HG03039 (cell line): ENCODE data around the gene GLCCI1.
"Not testable (repeated sequence)": the region's sequence is repeated elsewhere in the genome, so short reads cannot be mapped to it uniquely, and the experiment has no call there.

Experiments
- ATAC-seq: cut with Tn5 transposase; IDR thresholded peaks from one replicate; pipeline ENCODE4 v1.9.1; 2021; ENCODE audit warnings: mild to moderate bottlenecking, moderate library complexity; ENCODE audit not compliant: unreplicated experiment

GLCCI1 gene

DNA sequence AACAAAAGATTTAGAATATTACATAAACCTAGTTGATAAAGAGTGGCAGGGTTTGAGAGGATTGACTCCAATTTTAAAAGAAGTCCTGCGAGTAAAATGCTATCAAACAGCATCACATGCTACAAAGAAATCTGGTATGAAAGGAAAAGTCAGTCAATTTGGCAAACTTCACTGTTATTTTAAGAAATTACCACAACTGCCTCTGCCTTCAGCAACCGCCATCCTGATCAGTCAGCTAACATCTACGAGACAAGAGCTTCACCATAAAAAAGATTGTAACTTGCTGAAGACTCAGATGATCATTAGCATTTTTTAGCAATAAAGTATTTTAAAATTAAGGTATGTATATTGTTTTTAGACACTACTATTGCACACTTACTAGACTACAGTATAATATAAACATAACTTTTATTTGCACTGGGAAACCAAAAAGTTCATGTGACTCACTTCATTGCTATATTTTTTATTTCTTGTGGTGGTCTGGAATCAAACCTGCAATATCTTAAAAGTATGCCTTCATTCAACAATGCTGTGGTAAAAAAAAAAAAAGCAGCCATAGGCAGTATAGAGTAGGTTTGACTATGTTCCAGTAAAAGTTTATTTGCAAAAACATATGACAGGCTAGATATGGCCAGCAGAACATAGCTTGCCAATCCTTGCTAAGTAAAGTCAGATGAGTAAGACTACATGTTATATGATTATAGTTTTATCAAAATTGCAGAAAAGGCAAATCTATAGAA, 74.4 kb downstream of the GLCCI1 start:
- ATAC-seq, result no peak

DNA sequence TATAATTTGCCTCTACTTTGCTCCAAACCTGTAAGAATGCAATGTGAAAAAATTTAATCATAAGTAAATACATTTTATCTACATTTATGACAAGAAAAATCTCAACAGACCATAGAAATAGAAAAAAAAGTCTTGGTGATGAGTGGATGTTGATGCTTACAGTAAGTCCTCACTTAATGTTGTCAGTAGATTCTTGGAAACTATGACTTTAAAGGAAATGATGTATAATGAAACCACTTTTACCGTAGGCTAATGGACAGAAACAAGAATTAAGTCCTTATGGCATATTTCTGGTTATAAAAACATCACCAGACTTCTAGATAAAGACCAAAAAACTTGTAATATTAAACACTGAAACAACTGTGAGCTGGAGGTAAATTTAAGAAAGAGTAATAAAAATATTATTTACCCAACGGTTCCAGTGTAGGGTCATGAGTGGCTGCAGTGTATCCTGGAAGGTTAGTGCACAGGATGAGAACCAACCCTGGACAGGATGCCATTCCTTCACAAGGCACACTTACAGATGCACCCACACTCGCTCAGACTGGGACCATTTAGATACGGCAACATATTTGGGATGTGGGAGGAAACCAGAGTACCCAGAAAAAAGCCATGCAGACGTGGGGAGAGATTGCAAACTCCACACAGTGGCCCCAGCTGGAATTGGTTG, 76.3 kb downstream of the GLCCI1 start:
- ATAC-seq, result no peak

DNA sequence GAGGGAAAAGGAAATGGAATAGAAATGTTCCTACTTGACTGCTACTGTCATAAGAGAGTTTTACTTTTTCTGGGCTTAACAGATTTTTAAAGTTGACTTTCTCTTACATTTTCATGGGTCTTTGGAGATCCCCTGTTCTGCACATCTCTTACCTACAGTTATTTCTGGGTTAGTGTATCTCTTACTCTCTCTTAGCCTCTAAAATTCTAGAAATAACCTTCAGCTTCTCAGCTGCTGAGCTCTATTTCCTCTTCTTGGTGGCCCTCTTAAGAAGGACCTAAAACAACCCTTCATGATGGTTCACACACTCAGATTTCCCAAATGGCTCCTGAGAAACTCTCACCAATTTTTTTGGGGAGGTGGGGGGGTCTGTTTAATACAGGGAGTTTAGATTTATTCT, 79.5 kb downstream of the GLCCI1 start:
- ATAC-seq, result not testable (repeated sequence)

DNA sequence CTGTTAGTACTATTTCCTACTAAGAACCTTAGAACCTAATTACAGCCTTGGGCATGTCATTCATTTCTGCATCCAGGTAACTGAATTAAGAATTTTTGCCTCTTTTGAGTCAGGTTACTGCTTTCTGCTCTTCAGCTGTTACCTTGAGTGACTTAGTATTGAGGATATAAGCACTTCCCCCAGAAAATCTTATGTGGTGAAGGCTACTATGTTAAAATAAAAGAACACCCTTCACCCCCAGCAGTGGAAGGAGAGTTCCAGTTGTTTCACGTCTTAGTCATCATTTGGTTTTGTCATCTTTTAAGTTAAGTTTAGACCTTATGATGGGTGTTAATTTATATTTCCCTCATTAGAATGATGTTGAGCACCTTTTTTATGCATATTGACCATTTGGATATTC, 82.8 kb downstream of the GLCCI1 start:
- ATAC-seq, result no peak

DNA sequence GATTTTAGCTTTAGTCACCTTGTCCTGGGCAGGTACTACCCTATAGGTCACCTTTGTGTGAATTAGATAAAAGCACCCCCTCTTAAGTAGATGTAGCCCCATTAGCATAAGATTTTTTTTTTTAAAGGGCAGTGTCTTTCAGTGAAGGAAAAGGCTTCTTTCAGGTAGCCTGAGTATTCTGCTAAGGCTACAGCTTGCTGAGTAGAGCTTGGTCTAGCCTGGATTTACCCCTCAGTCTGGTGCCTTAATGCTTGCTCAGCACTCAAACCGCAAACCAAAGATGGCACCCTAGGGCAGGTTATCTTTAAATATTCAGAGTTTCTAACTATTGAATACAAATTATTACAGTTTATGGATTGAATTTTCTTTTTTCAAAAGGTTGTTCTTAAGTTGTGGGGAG, 83.4 kb downstream of the GLCCI1 start:
- ATAC-seq, result no peak

DNA sequence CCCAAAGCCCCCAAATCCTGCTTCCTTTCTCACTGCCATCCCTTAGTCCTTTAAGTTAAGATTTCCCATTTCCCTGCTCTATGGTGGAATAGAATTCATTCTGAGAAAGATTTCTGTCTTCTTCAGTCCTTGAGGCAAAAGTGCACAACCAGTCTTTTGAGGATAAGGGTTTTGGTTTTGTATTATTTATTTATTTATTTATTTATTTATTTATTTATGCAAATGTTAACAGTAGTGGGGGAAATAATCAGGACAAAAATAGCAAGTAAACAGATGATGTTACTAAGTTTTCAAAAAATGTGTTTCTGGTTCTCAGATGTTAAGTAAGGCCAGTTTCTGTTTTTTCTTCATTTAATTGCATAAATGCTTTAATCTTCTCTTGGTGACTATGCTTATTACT, 84.2 kb downstream of the GLCCI1 start:
- no peak for ATAC-seq

DNA sequence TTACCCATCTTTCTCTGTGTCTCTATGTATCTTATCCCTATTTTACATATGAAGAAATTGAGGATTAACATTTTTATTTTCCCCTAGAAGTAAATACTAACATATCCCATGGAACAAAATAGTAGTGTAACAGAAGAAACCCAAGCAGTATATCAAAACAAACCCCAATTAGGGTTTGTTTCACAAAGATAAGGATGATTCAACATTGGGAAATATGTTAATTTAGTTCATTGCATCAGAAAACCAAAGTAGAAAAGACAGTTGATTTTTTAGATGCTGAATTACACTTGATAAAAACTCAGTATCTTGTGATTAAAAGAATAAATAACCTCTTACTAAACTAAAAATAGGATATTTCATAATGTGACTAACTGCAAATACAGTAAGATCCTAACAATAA, 87.8 kb downstream of the GLCCI1 start:
- no peak for ATAC-seq

DNA sequence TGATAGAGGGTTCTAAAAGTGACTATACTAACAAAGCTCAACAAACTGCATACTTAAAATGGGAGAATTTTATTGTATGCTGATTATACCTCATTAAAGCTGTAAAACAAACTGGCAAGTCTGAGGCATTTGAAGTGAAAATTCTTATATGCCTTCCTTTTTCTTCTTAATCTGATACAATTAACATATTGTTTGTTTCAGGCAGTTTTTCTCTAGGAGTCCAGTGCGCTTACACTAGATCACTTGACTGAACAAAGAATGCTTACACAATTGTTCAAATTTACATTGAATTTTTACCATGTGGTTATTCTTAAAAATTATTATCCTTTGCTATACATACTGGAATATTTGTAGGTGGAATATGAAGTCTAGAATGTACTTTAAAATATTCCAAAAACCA, 89.0 kb downstream of the GLCCI1 start:
- ATAC-seq, result no peak

DNA sequence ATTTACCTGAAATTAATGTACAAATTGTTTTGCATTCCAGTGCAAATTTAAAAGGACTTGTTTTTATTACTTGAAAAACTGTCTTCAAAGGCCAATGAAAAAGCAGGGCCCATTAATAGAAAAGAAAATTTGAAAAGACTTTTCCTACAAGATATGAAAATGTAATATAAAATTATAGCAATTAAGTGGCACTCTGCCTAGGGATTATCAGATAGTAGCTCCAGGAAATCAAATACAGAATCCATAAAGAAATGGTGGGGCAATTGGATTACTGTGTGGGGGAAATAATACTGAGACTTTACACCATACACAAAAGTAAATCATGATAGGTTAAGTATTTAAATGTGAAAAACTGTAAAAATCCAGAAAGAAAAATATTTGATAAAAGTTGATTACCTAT, 89.7 kb downstream of the GLCCI1 start:
- no peak for ATAC-seq

DNA sequence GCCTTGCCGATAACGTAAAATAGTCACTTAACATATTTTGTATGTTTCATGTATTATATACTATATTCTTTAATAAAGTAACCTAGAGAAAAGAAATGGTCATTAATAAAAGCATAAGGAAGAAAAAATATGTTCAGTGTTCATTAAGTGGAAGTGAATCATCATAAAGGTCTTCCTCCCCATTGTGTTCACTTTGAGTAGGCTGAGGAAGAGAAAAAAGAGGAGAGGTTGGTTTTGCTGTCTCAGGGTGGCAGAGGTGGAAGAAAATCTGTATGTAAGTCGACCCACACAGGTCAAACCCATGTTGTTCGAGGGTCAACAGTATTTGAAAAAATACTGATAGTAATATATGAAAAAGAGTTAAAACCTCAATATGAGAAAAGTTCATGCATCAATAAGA, 90.3 kb downstream of the GLCCI1 start:
- ATAC-seq, result no peak

DNA sequence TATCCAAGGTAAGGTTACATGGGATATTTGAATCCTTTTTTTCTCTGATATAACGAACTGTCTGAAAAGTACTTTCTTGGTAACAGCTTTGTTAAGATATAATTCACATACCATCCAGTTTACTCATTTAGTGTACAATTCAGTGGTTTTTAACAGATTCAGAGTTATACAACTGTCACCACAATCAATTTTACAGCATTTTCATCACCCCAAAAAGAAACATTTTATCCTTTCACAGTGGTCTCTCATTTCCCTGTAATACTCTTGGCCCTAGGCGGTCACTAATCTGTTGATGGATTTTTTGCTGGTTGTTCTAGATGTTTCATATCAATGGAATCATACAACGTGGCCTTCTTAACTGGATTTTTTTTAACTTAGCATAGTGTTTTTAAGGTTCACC, 91.6 kb downstream of the GLCCI1 start:
- ATAC-seq, result no peak

DNA sequence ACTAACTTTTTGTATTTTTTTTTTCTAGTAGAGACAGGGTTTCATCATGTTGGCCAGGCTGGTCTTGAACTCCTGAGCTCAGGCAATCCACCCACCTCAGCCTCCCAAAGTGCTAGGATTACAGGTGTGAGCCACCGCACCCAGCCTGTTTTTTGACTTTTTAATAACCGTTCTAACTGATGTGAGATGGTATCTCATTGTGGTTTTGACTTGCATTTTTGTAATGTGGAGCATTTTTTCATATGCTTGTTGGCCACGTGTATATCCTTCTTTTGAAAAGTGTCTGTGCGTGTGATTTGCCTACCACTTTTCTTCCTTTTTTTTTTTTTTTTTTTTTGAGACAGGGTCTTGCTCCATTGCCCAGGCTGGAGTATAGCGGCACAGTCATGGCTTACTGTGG, 94.7 kb downstream of the GLCCI1 start:
- ATAC-seq, result not testable (repeated sequence)

DNA sequence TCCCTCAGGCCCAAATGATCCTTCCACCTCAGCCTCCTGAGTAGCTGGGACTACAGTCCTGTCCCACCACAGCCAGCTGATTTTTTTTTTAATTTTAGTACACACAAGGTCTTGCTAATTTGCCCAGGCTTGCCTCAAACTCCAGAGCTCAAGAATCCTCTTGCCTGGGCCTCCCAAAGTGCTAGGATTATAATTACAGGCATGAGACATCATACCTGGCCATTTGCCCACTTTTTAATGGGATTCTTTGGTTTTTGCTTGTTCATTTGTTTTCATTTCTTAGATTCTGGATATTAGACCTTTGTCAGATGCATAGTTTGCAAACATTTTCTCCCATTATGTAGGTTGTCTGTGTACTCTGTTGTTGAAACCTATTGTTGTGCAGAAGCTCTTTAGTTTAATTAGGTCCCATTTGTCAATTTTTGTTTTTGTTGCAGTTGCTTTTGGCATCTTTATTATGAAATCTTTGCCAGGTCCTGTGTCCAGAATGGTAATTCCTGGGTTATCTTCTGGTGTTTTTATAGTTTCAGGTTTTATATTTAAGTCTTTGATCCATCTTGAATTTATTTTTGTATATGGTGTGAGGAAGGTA, 95.2 kb downstream of the GLCCI1 start:
- no peak for ATAC-seq

DNA sequence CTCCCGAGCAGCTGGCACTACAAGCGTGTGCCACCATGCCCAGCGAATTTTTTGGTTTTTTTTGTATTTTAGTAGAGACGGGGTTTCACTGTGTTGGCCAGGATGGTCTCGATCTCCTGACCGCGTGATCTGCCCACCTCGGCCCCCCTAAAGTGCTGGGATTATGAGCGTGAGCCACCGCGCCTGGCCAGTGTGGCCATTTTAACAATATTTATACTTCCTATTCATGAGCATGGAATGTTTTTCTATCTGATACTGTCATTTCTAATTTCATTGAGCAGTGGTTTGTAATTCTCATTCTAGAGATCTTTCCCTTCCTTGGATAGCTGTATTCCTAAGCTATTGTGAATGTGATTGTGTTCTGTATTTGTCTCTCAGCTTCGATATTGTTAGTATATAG, 96.2 kb downstream of the GLCCI1 start:
- ATAC-seq, result no peak

DNA sequence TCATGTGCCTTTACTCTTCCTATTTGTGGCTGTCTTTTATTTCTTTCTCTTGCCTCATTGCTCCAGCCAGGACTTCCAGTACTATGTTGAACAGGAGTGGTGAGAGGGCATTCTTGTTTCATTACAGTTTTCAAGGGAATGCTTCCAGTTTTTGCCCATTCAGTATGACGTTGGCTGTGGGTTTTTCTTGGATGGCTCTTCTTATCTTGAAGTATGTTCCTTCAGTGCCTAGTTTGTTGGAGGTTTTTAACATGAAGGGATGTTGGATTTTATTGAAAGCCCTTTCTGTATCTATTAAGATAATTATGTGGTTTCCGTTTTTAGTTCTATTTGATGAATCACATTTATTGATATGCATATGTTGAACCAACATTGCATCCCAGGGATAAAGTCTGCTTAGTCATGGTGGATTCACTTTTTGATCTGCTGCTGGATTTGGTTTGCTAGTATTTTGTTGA, 96.8 kb downstream of the GLCCI1 start:
- no peak for ATAC-seq

DNA sequence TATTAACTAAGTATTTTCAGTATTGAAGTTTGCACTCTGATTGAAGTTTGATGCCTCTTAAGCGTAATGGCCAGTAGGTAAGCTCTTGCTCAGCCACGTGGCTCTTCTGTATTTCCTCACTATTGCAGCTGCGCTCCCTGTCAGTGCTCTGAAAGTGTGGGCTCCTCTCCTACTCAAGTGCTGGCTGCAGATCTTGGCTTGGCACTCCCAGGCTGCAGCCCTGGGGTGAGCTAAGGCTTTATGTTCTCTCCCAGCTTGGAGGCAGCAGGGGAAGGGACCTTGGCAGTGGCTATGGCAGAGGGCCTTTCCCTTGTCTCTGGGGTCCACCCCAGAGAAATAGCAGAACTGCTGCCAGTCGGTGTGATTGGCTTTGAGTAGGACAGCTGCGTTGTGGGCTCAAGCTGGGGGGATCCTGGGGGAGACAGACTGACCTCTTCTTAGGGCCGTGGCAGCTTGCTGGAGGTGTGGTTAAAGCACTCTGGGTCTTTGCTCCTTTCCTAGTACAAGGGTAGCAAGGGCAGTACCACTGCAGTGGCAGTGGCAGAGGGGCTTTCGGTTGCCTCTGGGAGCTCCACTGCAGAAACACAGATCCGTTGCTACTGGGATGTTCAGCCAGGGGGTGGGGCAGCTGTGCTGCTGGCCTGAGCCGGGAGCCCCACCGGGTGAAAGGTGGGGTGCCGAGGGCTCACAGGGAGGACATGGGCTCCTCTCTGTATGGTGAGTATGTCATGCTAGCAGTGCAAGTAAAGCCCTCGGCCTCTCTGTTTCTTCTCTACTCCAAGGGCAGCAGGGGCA, 100.5 kb downstream of the GLCCI1 start:
- ATAC-seq, result no peak

DNA sequence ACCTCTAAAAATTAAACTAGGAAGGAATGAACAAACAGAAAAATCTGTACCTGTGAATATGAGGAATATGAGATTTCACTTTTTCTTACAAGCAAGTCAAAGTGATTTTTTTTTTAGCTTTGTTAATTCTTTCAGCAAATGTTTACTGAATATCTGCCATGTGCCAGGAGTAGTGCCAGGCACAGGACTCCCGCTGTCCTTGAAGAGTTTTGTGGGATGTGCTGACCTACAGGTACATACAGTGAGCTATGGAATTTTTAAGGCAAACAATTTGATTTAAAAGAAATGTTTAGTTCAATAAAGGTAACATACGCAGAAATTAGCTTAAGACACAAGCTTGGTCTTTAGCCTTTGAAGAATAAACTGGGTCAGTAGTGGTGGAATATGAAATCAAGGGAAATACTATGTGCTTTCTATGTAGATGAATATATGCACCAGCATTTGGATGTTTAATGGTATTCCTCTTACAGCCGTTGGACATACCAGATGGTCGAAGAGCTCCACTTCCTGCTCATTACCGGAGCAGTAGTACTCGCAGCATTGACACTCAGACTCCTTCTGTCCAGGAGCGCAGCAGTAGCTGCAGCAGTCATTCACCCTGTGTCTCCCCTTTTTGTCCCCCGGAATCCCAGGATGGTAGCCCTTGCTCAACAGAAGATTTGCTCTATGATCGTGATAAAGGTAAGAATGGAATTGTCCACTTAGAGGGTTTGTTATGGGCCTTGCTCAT, 102.0 kb downstream of the GLCCI1 start:
- ATAC-seq, result no peak

DNA sequence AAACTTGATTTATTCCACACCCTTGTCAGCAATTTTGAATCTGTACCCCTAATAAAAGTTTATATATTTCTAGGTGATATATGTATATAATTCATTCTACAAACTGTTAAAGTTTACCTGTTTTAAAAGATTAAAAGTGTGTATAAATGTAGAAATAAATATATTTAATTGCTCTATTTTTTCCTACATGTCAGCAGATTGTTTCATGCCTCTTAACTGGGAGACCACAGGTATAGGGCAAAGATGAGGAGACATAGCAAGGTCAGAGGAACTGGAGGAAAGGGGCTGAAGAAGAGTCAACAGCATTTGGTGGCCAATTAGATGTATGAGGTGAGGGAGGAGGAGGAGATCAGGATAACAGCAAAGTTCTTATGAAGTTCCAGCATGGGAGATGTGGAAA, 109.8 kb downstream of the GLCCI1 start:
- no peak for ATAC-seq

DNA sequence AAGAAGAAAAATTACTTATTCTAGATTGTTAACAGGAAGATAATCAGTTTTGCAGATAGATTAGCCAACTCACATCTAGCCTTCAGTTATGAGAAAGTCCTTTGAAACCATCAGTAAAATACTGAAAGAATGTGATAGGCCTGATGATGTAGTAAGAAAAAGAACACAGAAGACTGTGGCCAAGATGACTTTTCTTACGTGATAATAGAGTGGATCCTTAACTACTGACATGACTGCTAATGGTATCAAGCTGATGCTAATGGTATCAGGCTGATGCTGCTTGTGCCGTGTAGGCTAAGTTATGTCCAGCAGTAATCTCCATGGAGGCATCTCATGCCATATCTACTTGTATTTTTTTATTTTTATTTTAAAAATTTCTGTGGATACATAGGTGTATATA, 114.2 kb downstream of the GLCCI1 start:
- ATAC-seq, result no peak

DNA sequence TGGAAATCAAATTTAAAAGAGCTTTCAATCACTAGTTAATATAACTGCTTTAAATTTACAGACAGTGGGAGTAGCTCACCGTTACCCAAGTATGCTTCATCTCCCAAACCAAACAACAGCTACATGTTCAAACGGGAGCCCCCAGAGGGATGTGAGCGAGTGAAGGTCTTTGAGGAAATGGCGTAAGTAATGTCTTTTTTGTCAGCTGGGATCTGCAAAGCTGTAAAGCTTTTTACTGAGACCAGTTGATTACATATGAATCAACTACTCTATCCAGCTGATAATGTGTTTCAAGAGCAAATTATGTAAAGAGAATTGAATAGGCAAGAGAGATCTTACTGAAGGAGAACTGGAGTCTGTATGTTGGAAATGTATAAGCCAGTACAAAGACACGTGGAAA, 116.2 kb downstream of the GLCCI1 start:
- ATAC-seq, result no peak

DNA sequence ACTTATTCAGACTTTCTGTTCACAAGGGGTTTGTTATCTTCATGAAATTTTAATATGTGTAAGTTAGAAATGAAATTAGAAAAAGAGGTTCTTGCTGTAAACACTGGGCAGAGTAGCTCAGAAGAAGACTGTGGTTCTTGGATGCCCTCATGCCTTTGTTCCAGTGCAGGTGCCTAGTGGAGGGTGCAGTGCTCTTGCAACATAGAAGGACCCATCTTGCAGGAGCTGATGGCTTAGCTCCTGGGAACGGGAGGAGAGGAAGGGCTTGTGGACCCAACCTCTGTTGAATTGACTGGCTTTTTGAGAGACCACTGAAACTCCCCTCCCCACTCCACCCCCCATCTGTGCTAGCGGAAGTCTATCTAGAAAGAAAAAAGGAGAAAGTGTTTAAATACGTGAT, 116.8 kb downstream of the GLCCI1 start:
- no peak for ATAC-seq
